Pancreas (tissue), 10 donors: ENCODE measurements around the gene TOR4A. TPM values are rescaled to one million over a fixed set of nuclear protein-coding genes. Genes with fewer than 3 reads are reported as not detected.

ENCODE experiments used
- ATAC-seq, 4 donors: fragments of 200-7000 bp; cut with Tn5 transposase; one replicate each; pipeline versions ENCODE4 v1.8.0 to v1.9.1; 2020; ENCODE audit warnings: mild to moderate bottlenecking in 4 of 4, moderate library complexity in 4 of 4
- DNase-seq, 6 donors: peaks; one replicate each; pipeline ENCODE4 v3.0.0-alpha.2; 2020
- FAIRE-seq: peaks from 2 replicates; lab custom pipeline; 2012; peaks lifted over from hg19 to GRCh38; lab: Jason Lieb, UNC
- H3K27ac ChIP-seq, 4 donors: fragments of 200-600 bp; sonication (generic); 1 replicate in 3 of 4; 2 replicates in 1 of 4; pipeline versions ENCODE4 v1.5.0 to v1.8.0; 2020
- H3K27me3 ChIP-seq, 4 donors: fragments of 200-600 bp; one replicate each; pipeline ENCODE4 v1.8.0; 2021
- H3K36me3 ChIP-seq, 3 donors: fragments of 200-600 bp; sonication (generic) in 1 of 3; one replicate each; pipeline versions ENCODE4 v1.5.0 to v1.8.0; 2020 to 2021
- H3K4me1 ChIP-seq, 3 donors: fragments of 200-600 bp; one replicate each; pipeline ENCODE4 v1.8.0; 2021
- H3K4me3 ChIP-seq, 4 donors: fragments of 200-600 bp; sonication (generic) in 2 of 4; one replicate each; pipeline versions ENCODE4 v1.5.0 to v1.8.0; 2020 to 2021
- H3K9me3 ChIP-seq, 4 donors: fragments of 200-600 bp; one replicate each; pipeline ENCODE4 v1.8.0; 2021
- WGBS, 2 donors: extraction: QIAGEN DNeasy Blood & Tissue Kit; methylation state at CpG; one replicate each; pipeline ENCODE4 v1.1.7; 2013; 5-methylcytosine and 5-hydroxymethylcytosine counted together
- intact Hi-C, 3 donors: fragments of 100-400 bp; cut with DNase I; formaldehyde crosslinking; loops; one replicate each; pipeline versions ENCODE4 v1.11.1 to v1.14.2; 2022
- polyA plus RNA-seq, 2 donors: library from polyadenylated mRNA; stranded (reverse); fragments of 200-250 nt; gene quantifications; one replicate each; pipeline ENCODE4 v1.2.3, GENCODE V29; 2013
- total RNA-seq, 6 donors: library from RNA; stranded (reverse); fragmentation: NEBNext Ultra II Directional in 4 of 6; extraction: Animal tissue kit (Norgen Biotek cat#: 25700) in 4 of 6; gene quantifications; one replicate each; pipeline versions ENCODE4 v1.2.1 to v1.2.4, GENCODE V29; 2021 to 2023
- TF ChIP-seq, protein P1 (sequence below), 4 donors: fragments of 200-600 bp; sonication (generic) in 3 of 4; IDR thresholded peaks; one replicate each; pipeline versions ENCODE4 v1.5.0 to v1.8.0; 2021; ENCODE audit warnings: antibody characterized with exemption in 4 of 4
- donor health status: healthy with polysubstance abuse.
- donor health status: DM: no; HTN: no; CAD: no; lungs with moderate emphysema.
- donor health status: DM: no; HTN: no; CAD: no.
- donor health status: control.
- donor health status: control.
- donor health status: Bipolar disorder and iron deficiency.
- donor health status: DM: yes; HTN: yes; CAD: no.
- donor health status: DM: no; HTN: no; CAD: no.
- donor health status: DM: no; HTN: no; CAD: no.
- donor health status: DM: yes; HTN: yes; CAD: no.

Gene TOR4A
- total RNA-seq (1 to 10 TPM; 2.5 to 6.8 (median 4.3) TPM), polyA plus RNA-seq (1 to 10 TPM; 1.4 to 3.0 TPM)

GRCh38 chr9:137277329-137278041, at the start of gene TOR4A:
Gene TOR4A, plus strand, starts transcription at chr9:137277726. Its CDS starts 964 bp downstream, at chr9:137278690.
- Histone ChIP-seq H3K4me1 (peaks cover 0 to 10% (median 8%) of the 10 kb centered on the region in 3 donors), H3K36me3 (peaks cover 3 to 5% (median 5%) of the 10 kb centered on the region in 3 donors), H3K27ac (peak within 1 kb of the TSS; percentile 76 to 91 (median 86)), H3K4me3 (peak within 1 kb of the TSS; percentile 10 to 45 (median 28)), H3K27me3 (no peaks in the 10 kb centered on the region), H3K9me3 (no peaks in the 10 kb centered on the region)
- intact Hi-C loops = loop anchor here in 1 of 3 donors (10.0 kb wide), 1 partner anchor 247 kb away; no protein-coding TSS in a partner anchor
- 48 to 51% methylated on average over 21 to 25 of the region's 25 CpGs for WGBS, 2 donors
- ATAC-seq (peak; percentile 55 to 78 (median 77)), DNase-seq (peak; percentile 65 to 89 (median 77)), FAIRE-seq (no peak)
- TF ChIP-seq, protein P1, sequence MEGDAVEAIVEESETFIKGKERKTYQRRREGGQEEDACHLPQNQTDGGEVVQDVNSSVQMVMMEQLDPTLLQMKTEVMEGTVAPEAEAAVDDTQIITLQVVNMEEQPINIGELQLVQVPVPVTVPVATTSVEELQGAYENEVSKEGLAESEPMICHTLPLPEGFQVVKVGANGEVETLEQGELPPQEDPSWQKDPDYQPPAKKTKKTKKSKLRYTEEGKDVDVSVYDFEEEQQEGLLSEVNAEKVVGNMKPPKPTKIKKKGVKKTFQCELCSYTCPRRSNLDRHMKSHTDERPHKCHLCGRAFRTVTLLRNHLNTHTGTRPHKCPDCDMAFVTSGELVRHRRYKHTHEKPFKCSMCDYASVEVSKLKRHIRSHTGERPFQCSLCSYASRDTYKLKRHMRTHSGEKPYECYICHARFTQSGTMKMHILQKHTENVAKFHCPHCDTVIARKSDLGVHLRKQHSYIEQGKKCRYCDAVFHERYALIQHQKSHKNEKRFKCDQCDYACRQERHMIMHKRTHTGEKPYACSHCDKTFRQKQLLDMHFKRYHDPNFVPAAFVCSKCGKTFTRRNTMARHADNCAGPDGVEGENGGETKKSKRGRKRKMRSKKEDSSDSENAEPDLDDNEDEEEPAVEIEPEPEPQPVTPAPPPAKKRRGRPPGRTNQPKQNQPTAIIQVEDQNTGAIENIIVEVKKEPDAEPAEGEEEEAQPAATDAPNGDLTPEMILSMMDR (IDR thresholded peaks at IDR 0.05) = no peak

DNA sequence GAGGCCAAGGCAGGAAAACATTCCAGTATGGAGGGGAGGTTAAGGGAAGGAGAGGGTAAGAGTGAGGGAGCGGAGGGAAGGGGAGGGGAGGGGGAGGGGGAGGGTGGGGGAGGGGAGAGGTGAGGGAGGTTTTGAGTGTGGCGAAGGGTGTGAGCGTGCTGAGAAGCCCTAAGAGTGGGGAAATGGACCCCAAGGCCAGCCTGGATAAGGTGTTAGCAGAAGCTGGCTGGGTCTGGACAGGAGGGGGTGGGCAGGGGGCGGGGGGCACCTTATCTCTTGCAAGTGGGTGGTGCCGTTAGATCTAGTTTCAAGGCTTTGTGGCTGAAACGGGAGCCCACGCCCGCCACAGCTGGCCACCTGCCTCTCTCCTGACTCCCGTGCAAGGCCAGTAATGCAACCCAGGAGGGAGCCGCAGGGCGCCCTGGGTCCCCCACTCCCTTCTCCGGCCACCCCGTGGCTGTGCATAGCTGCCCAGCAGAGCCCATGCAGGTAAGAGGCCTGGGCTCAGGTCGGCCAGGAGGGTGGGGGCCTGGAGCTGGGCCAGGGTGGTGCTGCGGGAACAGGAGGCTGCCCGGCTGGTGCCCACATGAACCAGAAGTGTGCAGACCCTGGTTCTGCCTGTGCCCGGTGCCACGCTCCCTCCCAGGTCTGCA, 49.5 kb upstream of the TOR4A start:
- WGBS, 2 donors = 15 to 17% methylated on average over 17 to 18 of the region's 18 CpGs
- no peak for ATAC-seq
- peak in 1 of 6 donors; percentile 70 for DNase-seq
- TF ChIP-seq, protein P1 (IDR thresholded peaks at IDR 0.05) = no peak
- H3K4me1 ChIP-seq = peaks cover 7 to 16% (median 11%) of the 10 kb centered on the region in 3 donors
- H3K36me3 ChIP-seq = no peaks in the 10 kb centered on the region
- H3K27me3 ChIP-seq = no peaks in the 10 kb centered on the region
- intact Hi-C loops = no loop called here
- no peaks in the 10 kb centered on the region for H3K9me3 ChIP-seq
- peak overlapping the region in 1 of 4 donors; percentile 70 for H3K27ac ChIP-seq
- FAIRE-seq = no peak
- no peak overlapping the region for H3K4me3 ChIP-seq

DNA sequence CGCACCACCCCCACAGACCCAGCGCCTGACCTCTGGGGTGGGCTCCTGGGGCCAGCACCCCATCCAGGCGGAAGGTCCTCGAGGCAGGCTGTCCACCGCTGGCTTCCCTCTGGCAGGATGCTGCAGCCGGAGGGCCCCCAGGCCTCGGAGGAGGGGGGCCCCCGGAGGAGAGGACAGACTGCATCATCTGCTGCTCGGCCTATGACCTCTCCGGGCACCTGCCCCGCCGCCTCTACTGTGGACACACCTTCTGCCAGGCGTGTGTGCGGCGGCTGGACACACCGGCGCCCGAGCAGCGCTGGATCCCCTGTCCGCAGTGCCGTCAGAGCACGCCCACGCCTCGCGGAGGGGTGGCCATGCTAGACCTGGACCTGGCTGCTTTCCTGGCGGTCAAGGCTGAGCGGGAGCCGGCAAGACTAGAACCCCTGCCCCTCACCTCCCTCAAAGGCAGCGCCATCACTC, 49.0 kb upstream of the TOR4A start:
- Histone ChIP-seq H3K4me3 (no peak overlapping the region), H3K9me3 (no peaks in the 10 kb centered on the region), H3K27me3 (no peaks in the 10 kb centered on the region), H3K4me1 (peaks cover 5 to 14% (median 10%) of the 10 kb centered on the region in 3 donors), H3K36me3 (no peaks in the 10 kb centered on the region), H3K27ac (no peak overlapping the region)
- FAIRE-seq = no peak
- DNase-seq = no peak
- TF ChIP-seq, protein P1 (IDR thresholded peaks at IDR 0.05) = no peak
- ATAC-seq = no peak
- intact Hi-C loops = no loop called here
- WGBS, 2 donors = 46 to 47% methylated on average over 29 of the region's 29 CpGs

DNA sequence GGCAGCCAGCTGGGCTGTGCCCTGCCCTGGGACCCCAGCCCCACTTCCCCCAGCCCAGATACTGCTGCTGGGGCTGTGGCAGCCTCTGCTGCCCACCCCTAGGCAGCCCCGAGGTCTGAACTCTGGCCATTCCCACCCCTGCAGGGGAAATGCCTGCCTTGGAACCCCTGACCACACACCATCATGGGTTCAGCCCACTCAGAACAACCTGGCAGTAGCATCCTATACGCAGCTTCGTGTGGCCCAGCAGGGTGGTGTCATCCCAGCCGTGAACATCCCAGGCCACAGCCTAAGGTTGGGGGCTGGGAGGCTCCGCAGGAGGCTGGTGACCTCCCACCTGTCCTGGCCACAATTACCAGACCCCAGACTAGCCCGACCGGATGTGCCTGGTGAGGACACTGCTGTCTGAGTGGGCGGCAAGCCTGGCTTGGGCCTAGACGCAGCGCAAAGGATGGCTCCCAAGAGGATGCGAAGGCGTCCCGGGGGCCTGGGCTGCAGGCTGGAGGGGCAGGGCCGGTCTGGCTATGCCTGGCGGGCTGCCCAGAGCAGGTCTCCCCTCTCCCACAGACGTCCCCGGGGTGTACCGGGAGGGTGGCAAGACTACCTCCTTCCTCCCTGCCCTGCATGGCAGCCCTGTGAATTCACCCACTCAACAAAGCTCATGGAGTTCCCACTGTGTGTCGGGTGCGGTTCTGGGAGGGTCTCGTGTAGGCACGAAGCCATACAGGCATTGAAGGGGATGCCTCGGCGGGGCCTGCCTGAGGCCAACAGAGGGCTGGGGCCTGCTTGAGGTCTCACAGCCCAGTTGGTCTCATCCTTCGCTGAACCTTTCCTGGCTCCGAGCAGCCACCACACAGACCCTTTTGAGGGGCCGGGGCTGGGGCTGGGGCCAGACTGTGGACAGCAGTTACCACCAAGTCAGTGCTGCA, 48.3 kb upstream of the TOR4A start:
- ATAC-seq (no peak), FAIRE-seq (no peak), DNase-seq (no peak)
- no peaks in the 10 kb centered on the region for H3K36me3 ChIP-seq
- H3K4me1 ChIP-seq = peaks cover 5 to 14% (median 10%) of the 10 kb centered on the region in 3 donors
- no peak overlapping the region for H3K4me3 ChIP-seq
- no peak overlapping the region for H3K27ac ChIP-seq
- no peaks in the 10 kb centered on the region for H3K9me3 ChIP-seq
- H3K27me3 ChIP-seq = no peaks in the 10 kb centered on the region
- intact Hi-C loops = no loop called here
- TF ChIP-seq, protein P1 (IDR thresholded peaks at IDR 0.05) = no peak
- 69% methylated on average over 26 to 27 of the region's 27 CpGs for WGBS, 2 donors
